GM12875 (cell line): ENCODE measurements around the gene GOLGA1.
"Not testable (repeated sequence)": the region's sequence is repeated elsewhere in the genome, so short reads cannot be mapped to it uniquely, and the experiment has no call there.

Source experiments
- H3K4me3 ChIP-seq: one replicate; pipeline ENCODE4 v1.5.1; 2011; ENCODE audit warnings: low read depth, low read length, control low read depth
- CTCF ChIP-seq: IDR thresholded peaks from 2 replicates; pipeline ENCODE4 v1.5.1; 2011; ENCODE audit warnings: low read depth, mild to moderate bottlenecking, control low read depth, inconsistent platforms, low read length, moderate library complexity, borderline replicate concordance; ENCODE audit not compliant: insufficient read depth

GOLGA1 gene

GRCh38 chr9:124968238-124968637 is 27.4 kb upstream of the GOLGA1 start:
- H3K4me3 ChIP-seq, result no peak overlapping the region
- TF ChIP-seq CTCF, result no peak

GRCh38 chr9:124965775-124966568 is 25.1 kb upstream of the GOLGA1 start:
- not testable (repeated sequence) for H3K4me3 ChIP-seq

GRCh38 chr9:124964604-124965003 is 23.7 kb upstream of the GOLGA1 start:
- H3K4me3 ChIP-seq, result no peak overlapping the region
- no peak for TF ChIP-seq CTCF

- H3K4me3 ChIP-seq, result no peak overlapping the region
- TF ChIP-seq CTCF, result no peak
Measured at GRCh38 chr9:124964056-124964455, 23.2 kb upstream of the GOLGA1 start.

GRCh38 chr9:124960409-124960752 is 19.5 kb upstream of the GOLGA1 start:
- no peak for TF ChIP-seq CTCF
- no peak overlapping the region for H3K4me3 ChIP-seq

GRCh38 chr9:124959671-124960408 is 19.0 kb upstream of the GOLGA1 start:
- H3K4me3 ChIP-seq, result not testable (repeated sequence)

- TF ChIP-seq CTCF, result no peak
- no peak overlapping the region for H3K4me3 ChIP-seq
Measured at GRCh38 chr9:124954255-124954654, 13.4 kb upstream of the GOLGA1 start.

GRCh38 chr9:124950050-124950718 is 9.3 kb upstream of the GOLGA1 start:
- H3K4me3 ChIP-seq, result no peak overlapping the region
- TF ChIP-seq CTCF, result no peak
